Measurements from ENCODE around the gene ASMTL.
"Not testable (repeated sequence)": the region's sequence is repeated elsewhere in the genome, so short reads cannot be mapped to it uniquely, and the experiment has no call there.

Gene ASMTL

GRCh38 chrX:1417921-1418771 lies 34.6 kb downstream of the ASMTL start:
- H3K4me3 ChIP-seq (ENCODE audit: low read depth, low read length): no peak overlapping the region
- DNase-seq (ENCODE audit: low read depth): no peak
- TF ChIP-seq CTCF (IDR thresholded peaks at IDR 0.05; ENCODE audit: insufficient read depth, low read depth, low read length, missing control alignments): no peak

GRCh38 chrX:1416965-1417760 lies 35.5 kb downstream of the ASMTL start:
- DNase-seq (ENCODE audit: low read depth): no peak
- TF ChIP-seq CTCF (IDR thresholded peaks at IDR 0.05; ENCODE audit: insufficient read depth, low read depth, low read length, missing control alignments): no peak
- no peak overlapping the region for H3K4me3 ChIP-seq (ENCODE audit: low read depth, low read length)

GRCh38 chrX:1416327-1416784 lies 36.4 kb downstream of the ASMTL start:
- no peak overlapping the region for H3K4me3 ChIP-seq (ENCODE audit: low read depth, low read length)
- no peak for DNase-seq (ENCODE audit: low read depth)
- TF ChIP-seq CTCF (IDR thresholded peaks at IDR 0.05; ENCODE audit: insufficient read depth, low read depth, low read length, missing control alignments): no peak

- DNase-seq (ENCODE audit: low read depth): no peak
- H3K4me3 ChIP-seq (ENCODE audit: low read depth, low read length): no peak overlapping the region
- TF ChIP-seq CTCF (IDR thresholded peaks at IDR 0.05; ENCODE audit: insufficient read depth, low read depth, low read length, missing control alignments): no peak
Observed at GRCh38 chrX:1412551-1413161, 40.1 kb downstream of the ASMTL start.

GRCh38 chrX:1411326-1411725 lies 41.4 kb downstream of the ASMTL start:
- H3K4me3 ChIP-seq (ENCODE audit: low read depth, low read length): no peak overlapping the region
- no peak for TF ChIP-seq CTCF (IDR thresholded peaks at IDR 0.05; ENCODE audit: insufficient read depth, low read depth, low read length, missing control alignments)
- no peak for DNase-seq (ENCODE audit: low read depth)

- DNase-seq (ENCODE audit: low read depth): no peak
- H3K4me3 ChIP-seq (ENCODE audit: low read depth, low read length): no peak overlapping the region
- no peak for TF ChIP-seq CTCF (IDR thresholded peaks at IDR 0.05; ENCODE audit: insufficient read depth, low read depth, low read length, missing control alignments)
Observed at GRCh38 chrX:1407035-1407434, 45.7 kb downstream of the ASMTL start.

- DNase-seq (ENCODE audit: low read depth); H3K4me3 ChIP-seq (ENCODE audit: low read depth, low read length): not testable (repeated sequence)
Observed at GRCh38 chrX:1405769-1406168, 46.9 kb downstream of the ASMTL start.

- DNase-seq (ENCODE audit: low read depth); H3K4me3 ChIP-seq (ENCODE audit: low read depth, low read length): not testable (repeated sequence)
Observed at GRCh38 chrX:1403867-1404266, 48.8 kb downstream of the ASMTL start.
